ENCODE data around the gene EVL.

EVL gene

DNA sequence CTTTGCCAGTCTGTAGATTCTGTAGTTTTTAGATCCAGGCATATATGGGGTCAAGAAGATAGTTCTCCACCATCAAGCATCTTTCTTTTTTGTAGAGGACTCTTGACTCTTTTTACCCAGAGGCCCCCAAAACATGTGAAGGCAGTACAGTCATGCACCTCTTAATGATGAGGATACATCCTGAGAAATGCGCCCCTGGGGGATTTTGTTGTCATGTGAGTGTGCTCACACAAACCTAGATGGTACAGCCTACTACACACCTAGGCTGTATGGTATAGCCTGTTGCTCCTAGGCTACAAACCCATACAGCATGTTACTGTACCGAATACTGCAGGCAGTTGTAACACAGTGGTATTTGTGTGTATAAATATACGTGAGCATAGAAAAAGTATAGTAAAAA, 23.0 kb downstream of the EVL start:
- no peak for DNase-seq

DNA sequence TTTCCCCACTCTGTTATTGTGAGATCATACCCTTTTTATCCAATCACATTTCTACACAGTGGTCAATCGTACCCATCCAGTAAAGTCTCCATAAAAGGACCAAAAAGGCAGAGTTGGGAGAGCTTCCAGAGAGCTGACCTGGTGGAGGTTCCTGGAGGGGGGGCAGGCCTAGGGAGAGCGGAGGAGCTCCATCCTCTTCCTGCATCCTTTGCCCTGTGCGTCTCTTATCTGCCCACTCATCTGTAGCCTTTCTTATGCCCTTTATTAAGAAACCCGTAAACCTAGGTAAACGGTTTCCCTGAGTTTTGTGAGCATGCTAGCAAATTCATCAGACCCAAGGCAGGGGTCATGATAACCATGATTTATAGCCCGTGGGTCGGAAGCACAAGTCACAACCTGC, 26.2 kb downstream of the EVL start:
- DNase-seq, result no peak

DNA sequence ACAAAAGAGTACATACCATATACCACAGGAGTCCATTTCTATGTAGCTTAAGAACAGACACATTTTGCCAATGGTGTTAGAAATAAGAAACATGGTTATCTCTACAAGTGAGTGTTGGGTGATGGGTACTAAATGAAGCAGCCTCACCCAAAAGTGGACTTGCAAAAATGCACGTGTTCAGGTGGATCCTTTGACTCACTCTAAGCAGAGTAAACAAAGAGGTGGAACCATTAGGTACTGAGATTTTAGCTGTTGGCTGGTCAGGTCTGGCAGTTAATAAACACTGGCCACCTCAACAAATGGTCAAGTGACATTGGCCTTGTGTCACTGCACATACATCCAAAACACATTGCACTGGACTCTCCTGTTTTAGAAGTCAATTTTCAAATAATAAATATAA, 27.6 kb downstream of the EVL start:
- no peak for DNase-seq

DNA sequence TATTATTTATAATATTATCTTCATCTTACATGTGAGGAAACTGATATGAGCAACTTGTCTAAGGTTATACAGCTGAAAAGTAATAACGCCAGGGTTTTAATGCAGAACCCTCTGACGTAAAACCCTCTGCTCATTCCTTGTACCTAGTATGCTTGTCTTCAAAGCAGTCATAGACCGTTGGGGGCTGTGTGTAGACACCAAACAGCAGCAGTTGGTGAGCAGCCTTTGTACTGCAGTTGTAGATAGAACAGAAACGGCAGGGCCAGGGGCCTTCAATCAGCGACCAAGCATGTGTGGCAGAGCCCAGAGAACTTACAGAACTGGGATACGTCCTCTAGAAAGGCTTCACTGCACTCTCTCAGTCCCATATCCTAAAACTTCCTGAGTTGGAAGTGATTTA, 28.1 kb downstream of the EVL start:
- no peak for DNase-seq

DNA sequence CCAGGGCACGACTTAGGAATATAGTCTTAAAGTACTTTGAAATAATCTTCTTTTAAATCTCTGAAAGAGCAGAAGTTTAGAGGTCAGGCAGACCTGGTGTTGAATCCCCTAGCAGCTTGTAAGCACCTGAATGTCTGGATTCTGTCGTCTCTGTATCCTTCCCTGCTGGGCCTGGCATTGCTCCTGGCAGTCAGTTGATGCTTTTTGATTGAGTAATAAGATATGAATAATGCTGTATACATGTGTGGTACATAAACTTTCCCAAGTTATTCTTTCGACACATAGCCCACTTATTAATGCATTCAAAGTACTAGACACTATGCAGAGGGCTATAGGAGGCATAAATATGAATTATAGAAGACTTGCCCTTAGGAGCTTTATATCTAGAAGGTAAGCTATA, 31.4 kb downstream of the EVL start:
- no peak for DNase-seq

DNA sequence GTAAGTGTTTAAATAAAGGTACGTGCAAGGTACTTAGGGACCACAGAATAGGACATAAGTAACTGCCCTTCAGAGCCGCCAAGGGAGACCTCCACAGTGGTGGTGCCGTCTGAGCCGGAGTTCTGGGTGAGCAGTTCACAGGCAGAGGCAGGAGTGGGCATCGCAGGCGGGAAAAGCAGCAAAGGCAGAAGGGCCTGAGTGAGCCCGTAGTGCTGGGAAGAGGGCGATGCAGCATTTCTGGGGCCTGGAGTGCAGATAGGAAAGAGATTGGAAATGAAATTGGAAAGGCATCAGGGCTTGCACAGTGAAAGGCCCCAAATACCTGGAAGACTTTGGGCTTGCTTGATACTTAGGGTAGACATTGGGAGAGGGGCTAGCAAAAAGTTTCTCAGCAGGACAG, 32.9 kb downstream of the EVL start:
- no peak for DNase-seq

DNA sequence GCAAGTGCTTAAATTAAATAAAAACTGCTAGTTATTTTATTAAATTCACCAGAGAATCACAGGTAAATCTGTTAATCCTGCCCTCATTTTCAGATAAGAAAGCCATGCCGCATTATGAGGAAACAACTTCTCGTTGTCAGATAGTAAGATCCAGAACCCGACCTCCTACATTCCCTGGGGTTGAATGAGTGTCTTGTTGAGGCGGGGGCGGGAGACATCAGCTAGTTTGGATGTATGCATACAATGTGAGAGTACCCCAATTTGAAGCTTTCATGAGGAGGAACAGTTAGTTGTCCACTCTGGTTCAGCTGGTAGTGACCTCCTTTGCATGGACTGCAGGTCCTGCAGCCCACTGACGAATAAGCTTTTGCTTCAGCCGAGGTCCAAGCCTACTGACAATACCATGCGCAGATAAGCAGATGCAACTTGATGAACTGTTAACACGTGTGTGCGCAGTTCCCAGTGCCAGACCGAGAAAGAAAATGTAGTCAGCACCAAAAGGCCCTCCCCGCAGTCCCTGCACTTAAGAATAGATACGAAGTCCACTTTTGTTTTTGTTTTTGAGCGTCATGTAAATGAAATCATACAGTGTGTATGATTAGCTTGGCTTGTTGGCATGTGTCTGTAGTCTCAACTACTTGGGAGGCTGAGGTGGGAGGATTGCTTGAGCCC, 34.9 kb downstream of the EVL start:
- no peak for DNase-seq

DNA sequence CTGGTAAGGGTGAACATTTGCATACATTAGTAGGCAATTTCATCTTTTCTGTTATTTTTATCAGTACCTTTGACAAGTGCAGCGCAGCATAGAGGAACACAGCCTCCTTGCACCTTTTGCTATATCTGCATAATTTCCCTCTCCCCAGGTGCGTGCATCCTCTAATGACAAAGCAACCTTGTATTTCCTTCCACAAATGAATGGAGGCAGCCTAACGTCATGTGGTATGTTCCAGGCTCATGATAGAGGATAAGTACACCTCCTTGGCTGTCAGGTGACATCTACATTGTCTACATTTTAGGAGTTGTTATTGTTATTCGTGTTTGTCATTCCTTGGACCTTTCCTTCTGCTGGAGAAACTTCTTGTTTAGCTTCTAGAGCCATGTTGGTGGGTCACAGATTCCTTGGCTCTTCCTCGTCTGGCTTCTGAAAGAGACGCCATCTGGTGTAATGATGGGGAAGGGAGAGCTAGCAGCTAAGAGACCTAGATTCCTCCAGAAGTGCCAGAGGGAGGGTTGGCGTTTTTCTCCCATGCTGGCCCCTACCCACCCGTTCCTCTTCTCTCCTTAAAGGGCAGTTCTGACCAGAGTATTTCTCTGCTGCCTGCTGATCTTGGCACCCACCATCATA, 37.0 kb downstream of the EVL start:
- DNase-seq, result no peak

DNA sequence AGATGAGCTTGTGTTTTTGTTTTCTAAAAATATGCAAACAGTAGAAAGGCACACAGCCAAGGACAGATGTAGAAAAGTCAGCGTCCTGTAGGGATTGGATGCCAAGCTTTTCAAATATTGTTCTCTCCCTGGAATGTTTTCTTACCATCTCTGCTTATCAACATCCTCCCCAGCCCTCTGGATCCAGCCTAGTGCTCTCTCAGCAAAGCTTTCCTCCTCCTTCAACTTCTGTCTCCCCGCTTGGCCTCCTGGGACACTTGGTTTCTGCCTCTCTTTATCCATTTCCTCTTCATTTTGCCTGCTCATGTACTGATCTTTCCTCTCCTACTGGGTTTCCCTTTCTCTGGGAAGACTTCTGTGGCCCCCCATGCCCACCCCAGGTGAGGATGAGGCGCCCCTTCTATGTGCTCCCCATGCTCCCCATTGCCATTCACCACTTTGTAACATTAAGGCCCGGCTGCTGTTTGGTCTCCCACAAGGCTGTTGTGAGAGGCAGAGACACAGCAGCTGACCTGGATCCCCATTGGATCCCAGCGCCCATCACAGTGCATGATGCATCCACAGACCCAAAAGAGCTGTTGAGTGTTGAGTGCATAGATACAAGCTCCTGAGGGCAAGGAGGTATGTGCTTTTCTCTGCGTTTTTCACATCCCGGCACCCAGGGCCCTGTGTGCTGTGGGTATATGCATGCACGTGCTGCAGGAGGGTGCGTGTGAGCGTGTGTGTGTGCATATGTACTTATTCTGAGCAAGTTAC, 38.2 kb downstream of the EVL start:
- no peak for DNase-seq

DNA sequence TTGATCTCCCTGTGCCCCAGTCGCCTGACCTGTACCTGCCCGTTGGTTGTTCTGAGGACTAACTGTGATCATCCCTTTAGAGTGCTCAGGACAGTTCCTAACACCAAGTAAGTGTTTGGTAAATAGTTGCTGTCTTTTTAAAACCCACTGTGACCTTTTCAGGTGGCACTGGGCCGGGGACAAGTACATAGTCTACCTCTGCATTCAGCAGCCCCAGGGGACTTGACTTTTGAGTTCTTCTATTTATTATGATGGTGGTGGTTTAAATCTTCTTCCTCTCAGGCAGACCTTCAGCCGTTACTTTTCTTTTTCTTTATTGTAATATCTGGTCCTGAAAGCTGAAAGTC, 38.8 kb downstream of the EVL start:
- DNase-seq, result no peak

DNA sequence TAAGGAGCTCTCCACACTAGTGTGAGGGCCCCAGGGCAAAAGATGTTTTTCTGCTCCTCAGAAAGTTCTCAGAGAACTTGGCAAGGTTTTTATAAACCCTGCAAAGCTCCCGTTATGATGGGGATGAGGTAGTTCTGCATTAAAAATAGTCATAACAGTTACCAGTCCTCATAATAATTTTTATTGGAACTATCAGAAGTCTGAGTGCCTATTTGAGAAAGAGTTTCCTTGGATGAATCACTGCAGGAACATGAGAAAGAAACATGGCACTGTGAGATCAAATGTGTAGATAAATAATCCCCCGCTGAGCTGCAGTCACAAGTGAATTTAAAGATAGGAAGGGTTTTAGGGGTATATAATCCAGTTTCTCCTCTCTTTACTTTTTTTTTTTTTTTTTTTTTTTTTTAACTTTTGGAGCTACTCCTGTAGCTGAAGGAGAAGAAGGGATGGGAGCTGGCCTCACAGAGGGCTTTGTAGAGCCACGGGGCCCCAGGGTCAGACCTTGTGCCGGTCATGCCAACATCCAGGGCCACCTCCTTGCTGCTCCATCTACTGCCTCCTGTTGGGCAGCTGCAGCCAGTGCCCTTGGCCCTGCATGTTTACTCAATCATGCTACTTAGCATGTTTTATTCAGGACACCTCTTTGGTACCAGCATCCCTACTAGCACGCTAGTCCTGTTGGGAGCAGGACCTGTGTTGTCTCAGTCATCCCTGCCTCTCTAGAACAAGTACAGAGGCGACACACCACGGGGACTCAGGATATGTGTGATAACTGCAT, 39.5 kb downstream of the EVL start:
- no peak for DNase-seq

DNA sequence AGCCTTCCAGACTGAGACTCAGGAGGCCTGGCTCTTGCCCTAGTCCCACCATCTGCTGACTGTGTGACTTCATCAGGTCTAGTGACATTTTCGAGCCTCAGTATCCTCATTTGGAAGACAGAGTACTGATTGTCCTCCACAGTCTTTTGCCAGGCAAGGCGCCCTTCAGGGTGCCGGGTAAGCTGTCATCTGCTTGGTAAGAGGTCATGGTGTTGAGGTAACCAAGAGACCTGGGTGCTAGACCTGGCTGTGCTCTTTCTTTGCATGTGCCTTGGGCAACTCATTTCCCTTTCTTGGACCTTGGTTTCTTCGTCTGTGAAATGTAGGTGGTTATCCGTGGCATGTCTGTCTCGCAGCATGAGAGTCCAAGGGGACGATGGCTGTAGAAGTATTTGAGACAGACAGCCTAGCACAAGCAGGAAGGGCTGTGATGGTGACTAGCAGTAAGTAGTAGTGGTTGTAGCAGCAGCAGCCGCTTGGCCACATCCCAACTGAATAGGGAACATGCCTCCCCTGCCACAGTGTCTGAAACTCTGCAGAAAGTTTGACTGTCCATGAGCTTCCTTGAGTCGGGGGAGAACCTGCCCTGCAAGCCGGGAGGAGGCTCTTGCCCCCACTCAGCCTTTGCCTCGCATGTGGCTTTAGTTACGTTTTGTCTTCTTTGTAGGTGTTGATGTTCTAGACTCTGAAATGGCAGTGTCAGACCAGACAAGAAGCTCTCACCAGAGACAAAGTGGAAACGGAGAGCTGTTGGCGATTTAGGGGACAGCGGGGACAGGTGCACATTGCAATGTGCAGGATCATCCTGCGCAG, 40.3 kb downstream of the EVL start:
- peak in 1 of 2 donors; percentile 29 for DNase-seq

DNA sequence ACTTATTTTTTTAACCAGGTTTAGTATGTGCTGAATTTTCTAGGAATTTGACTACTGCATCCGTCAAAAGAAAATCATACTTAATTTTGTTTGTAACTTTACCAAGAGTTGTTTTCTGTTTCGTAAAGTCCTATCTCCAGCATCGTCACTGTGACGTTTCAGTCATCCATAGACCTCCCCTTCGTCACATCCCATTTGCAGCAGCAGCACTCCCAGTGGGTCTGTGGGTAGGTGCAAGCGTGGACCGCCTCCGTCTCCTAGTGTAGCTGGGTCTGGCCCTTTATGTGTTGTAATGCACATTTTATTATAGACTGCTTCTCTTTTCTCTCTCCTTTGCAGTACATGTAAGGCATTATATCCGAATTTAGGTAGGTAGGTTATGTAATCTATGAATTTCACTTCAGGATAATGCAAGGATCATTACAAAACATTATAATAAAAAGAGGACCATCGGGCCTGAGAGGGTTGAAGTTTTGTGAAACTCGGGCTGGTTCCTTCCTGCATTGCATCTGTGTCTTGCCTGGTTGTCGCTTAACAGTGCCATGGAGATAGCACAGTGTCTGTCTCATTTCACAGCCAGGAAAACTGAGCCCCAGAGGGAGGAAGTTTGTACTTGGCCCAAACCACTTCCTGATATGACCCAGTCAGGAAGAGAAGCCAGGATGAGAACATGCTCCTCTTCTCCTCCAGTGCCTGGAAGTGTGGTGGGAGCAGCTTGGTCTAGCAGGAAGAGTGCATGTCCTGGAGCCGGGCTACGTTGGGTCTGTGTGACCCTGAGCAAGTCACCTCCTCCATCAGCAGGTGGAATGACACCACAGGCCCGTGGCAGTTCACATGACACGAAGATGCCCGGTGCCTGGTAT, 41.3 kb downstream of the EVL start:
- DNase-seq, result peak; percentile 64 to 67

DNA sequence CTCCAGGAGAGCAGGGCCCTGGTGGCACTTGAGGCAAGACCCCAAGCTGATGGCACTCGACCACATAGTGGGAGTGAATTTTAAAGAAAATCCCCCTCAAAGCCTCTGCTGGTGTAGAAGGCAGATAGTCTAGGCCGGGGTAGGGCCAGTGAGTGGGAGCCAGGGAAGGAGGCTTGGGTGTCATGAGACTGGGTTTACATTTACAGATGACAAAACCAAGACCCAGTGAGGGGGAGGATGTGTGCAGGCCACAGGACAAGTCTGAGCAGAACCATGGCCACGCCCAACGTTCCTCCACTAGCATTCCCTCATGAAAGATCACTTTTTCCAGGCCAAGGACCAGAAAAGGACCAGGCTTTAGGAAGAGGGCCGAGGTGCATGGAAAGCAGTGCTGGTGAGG, 42.0 kb downstream of the EVL start:
- no peak for DNase-seq

DNA sequence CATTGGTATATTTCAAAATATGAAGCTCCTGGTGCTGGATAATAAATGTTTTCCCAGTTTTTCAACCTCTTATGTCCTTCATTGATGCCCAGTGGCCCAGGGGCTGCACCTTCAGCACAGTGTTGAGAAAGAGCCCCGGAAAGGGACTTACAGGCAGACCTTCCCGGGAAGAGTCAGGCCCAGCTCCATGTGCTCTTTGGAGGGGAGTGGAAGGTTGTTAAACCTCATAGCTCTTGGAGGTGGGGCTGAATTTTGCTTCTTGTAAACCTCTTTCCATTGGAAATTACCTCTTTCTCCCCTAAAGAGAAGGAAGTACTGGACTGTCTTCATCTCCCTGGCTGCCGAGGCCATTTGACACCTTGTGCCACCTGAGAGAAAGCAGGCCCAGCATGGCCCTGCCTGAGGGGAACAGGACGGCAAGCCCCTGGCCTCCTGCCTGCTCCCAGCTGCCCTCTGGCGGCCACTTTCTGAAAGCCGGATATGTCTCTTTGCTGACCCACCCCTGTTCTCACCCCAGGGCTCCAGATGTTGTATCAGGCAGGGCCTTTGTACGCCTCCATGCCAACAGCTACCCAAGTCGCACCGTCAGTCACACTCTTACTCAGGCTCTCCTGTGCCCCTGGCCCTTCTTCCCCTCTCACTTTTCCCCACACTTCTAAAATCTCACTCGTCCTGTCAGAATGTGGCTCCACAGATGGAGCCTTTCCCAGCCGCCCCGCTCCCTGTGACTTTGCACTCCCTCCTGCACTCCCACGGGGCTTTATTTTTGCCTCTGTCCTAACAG, 43.0 kb downstream of the EVL start:
- DNase-seq, result peak; percentile 84 to 88

DNA sequence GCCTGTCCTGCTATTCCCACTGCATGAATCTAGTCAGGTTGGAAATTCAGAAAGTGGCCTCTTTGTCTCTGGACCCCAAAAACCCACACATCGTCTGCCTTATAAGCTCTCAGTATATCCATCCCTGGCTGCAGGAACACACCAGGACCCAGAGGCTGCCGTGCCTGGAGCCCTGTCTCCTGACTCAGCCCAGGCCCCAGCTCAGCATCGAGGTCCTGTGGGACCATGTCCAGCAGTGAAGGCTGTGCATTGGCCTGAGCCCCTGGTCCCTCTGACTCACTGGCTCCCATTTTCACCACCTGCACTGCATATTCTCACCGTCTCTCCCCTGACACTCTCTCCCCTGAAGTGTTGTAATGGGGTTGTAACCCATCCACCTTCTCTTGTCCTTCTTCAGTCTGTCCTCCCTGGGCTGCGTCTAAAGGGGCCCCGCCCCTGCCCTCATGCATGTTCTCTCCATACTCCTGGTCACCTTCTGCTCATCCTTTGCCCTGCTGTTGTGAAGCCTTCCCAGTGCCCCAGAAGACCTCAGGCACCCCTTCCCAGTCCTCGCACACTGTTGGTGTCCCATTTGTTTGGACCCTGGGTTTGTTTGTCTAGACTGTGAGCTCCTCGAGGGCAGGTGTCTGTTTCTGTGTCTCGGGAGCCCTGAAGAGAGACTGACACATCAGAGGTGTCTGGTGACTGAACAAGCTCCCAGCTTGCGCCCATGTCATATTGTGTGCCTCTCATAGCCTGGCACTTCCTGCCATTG, 43.8 kb downstream of the EVL start:
- DNase-seq, result no peak

DNA sequence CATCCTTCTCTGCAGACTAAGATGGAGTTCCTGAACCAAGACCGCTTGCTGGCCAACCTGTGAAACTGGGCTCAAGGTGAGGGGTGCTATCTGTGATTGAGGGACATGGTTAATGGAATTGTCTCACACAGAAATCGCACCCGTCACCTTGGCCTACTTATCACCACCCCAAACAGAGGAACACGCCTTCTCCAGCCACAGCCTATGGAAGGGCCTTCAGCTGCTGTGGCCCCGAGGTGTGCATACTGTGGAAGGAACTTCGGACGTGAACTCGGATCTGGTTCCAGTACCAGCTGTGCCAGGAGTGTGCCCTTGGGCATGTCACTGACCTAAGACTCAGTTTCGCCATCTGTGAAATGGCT, 44.4 kb downstream of the EVL start:
- no peak for DNase-seq

DNA sequence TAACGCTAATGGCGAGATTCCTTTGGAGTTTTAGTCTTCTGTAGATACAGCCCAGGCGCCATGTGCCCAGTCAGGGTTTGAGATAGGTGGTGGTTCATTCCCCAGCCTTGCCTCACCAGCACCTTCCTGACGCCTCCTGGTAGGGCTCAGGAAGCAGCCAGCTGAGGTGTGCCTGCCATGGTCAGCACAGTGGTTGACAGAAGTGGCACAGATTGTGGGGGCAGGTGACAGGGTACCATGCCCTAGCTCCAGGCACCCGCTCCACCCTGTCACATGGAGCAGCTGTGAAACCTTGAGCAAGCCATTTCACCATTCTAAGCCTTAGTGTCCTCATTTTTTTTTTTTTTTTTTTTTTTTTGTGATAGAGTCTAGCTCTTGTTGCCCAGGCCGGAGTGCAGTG, 45.6 kb downstream of the EVL start:
- DNase-seq, result no peak

DNA sequence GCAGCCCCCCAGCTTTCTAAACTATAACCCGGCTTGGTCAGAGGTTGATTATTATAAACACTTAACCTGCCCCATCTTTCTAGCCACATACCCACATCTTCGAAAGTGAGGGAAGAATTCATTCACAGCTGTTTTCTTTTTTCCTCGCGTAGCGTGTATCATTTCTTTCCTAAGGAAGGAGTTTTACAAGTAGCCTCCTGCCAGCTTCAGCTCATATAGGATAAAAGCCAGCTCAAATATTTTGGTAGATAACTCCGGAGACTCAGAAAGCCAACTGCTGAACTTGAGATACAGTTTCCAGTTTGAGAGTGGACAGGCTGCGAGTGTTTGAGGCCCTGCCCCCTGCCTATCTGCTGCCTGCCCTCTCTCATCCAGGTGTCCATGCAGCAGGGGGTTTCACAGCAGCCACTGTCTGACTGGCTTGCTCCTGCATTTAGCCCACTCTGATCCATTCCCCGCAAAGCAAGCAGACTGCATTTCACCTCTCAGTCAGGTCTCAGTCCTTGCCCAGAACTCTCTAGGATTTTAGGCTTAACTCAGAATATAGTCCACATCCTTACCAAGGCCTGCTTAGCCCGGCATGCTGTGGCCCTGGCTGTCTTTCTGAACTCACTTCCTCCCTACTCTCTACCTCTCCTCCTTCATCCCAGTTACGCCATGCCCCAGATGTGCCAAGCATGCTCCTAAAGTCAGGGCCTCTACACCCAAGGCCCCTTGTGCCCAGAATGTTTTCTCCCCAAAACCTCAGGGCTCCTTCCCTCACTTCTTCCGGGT, 46.9 kb downstream of the EVL start:
- DNase-seq, result no peak

Measured in CD4-positive, alpha-beta T cell treated with Interferon alpha-2 for 1 hour (primary cell).